ENCODE data around the gene CTIF.
"Not testable (repeated sequence)": the region's sequence is repeated elsewhere in the genome, so short reads cannot be mapped to it uniquely, and the experiment has no call there.

Gene CTIF

GRCh38 chr18:48538531-48539405, at the start of gene CTIF:
TSS of gene CTIF (plus strand) at chr18:48539031. CDS start at chr18:48619566, 80,535 bp downstream.
- FAIRE-seq (no peak), DNase-seq (ENCODE audit: low spot score) (peak; percentile 81)

GRCh38 chr18:48490641-48491293, 48.1 kb upstream of the CTIF start:
- no peak for DNase-seq (ENCODE audit: low spot score)
- no peak for FAIRE-seq

- DNase-seq (ENCODE audit: low spot score) = no peak
- FAIRE-seq = no peak
Measured at GRCh38 chr18:48492880-48493279, 46.0 kb upstream of the CTIF start.

- DNase-seq (ENCODE audit: low spot score) (no peak), FAIRE-seq (no peak)
Measured at GRCh38 chr18:48493434-48494230, 45.2 kb upstream of the CTIF start.

GRCh38 chr18:48497863-48498262, 41.0 kb upstream of the CTIF start:
- no peak for FAIRE-seq
- DNase-seq (ENCODE audit: low spot score) = no peak

GRCh38 chr18:48500517-48500916, 38.3 kb upstream of the CTIF start:
- no peak for FAIRE-seq
- no peak for DNase-seq (ENCODE audit: low spot score)

GRCh38 chr18:48502906-48503305, 35.9 kb upstream of the CTIF start:
- FAIRE-seq (no peak), DNase-seq (ENCODE audit: low spot score) (no peak)

GRCh38 chr18:48504819-48505218, 34.0 kb upstream of the CTIF start:
- no peak for FAIRE-seq
- DNase-seq (ENCODE audit: low spot score) = no peak

- not testable (repeated sequence) for FAIRE-seq
Measured at GRCh38 chr18:48506983-48507568, 31.8 kb upstream of the CTIF start.

GRCh38 chr18:48512498-48512897, 26.3 kb upstream of the CTIF start:
- FAIRE-seq; DNase-seq (ENCODE audit: low spot score): not testable (repeated sequence)

More at GRCh38 chr18:48506983-48507568, 31.8 kb upstream of the CTIF start:
- DNase-seq (ENCODE audit: low spot score) = not testable (repeated sequence)

- FAIRE-seq (no peak), DNase-seq (ENCODE audit: low spot score) (no peak)
Measured at GRCh38 chr18:48514786-48515185, 24.0 kb upstream of the CTIF start.

GRCh38 chr18:48517048-48517447, 21.8 kb upstream of the CTIF start:
- no peak for FAIRE-seq
- no peak for DNase-seq (ENCODE audit: low spot score)

- FAIRE-seq = no peak
- no peak for DNase-seq (ENCODE audit: low spot score)
Measured at GRCh38 chr18:48519431-48520100, 19.3 kb upstream of the CTIF start.

GRCh38 chr18:48521723-48522122, 17.1 kb upstream of the CTIF start:
- FAIRE-seq = no peak
- DNase-seq (ENCODE audit: low spot score) = no peak

GRCh38 chr18:48525671-48526070, 13.2 kb upstream of the CTIF start:
- DNase-seq (ENCODE audit: low spot score) = no peak
- no peak for FAIRE-seq

- FAIRE-seq = no peak
- no peak for DNase-seq (ENCODE audit: low spot score)
Measured at GRCh38 chr18:48527461-48527860, 11.4 kb upstream of the CTIF start.

- no peak for FAIRE-seq
- no peak for DNase-seq (ENCODE audit: low spot score)
Measured at GRCh38 chr18:48528861-48529260, 10.0 kb upstream of the CTIF start.

GRCh38 chr18:48529796-48530195, 9.0 kb upstream of the CTIF start:
- FAIRE-seq (peak; percentile 94), DNase-seq (ENCODE audit: low spot score) (peak; percentile 87)

- FAIRE-seq = no peak
Measured at GRCh38 chr18:48530399-48531081, 8.3 kb upstream of the CTIF start.

GRCh38 chr18:48531082-48531403, 7.8 kb upstream of the CTIF start:
- DNase-seq (ENCODE audit: low spot score) = no peak
- no peak for FAIRE-seq

More at GRCh38 chr18:48530399-48531081, 8.3 kb upstream of the CTIF start:
- DNase-seq (ENCODE audit: low spot score) = no peak
